ENCODE data around the gene ALX3. TPM values are rescaled to one million over a fixed set of nuclear protein-coding genes. Genes with fewer than 3 reads are reported as not detected.

ALX3 gene
- total RNA-seq, 2 experiments from 2014 or later: not detected

DNA sequence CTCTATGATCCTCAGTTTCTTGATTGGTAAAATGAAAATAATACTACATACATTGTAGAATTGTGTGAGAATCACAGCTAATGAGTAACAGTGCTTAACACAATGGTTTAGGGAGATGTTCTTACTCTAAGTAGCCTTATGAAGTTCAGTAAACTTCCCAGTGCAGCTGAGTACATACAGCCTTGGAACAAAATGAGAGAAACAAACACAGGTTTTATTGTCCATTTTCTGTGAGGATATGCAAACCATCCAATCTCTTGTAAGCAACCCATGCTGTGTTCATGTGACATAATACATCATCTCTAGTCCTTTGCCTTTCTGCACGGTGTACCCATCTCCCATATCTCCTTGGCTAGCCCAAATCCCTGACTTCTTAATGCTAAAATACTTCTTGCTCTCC is 50.7 kb downstream of the ALX3 start:
- Mint-ChIP-seq H3K4me1 (no peaks in the 10 kb centered on the region), H3K4me3 (no peak overlapping the region), H3K27ac (no peak overlapping the region), H3K36me3 (ENCODE audit: low read depth) (peaks cover 48% of the 10 kb centered on the region), H3K9me3 (no peaks in the 10 kb centered on the region), H3K27me3 (no peaks in the 10 kb centered on the region)
- ChIA-PET POLR2A (no interaction called here), CTCF (interaction anchor here (1.0 to 1.6 kb wide), 5 partner anchors 9 to 381 kb away, joined by 3 to 7 read pairs (median 3); no protein-coding TSS in a partner anchor)
- no peak for DNase-seq

DNA sequence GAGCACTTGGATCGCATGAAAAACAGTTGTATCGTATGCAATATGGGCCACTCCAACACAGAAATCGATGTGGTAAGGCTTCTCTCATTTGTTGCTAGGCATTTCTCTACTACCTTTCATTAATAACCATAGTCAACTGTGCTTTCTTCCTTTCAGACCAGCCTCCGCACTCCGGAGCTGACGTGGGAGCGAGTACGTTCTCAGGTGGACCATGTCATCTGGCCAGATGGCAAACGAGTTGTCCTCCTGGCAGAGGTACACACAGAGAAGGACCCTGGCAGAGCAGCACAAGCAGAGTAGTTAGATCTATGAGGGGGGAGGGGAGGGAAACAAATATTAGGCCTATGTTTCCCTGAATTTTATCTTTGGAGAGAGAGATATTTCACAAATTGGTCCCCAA is 52.1 kb downstream of the ALX3 start:
- Mint-ChIP-seq H3K4me3 (no peak overlapping the region), H3K27me3 (no peaks in the 10 kb centered on the region), H3K27ac (no peak overlapping the region), H3K4me1 (no peaks in the 10 kb centered on the region), H3K9me3 (no peaks in the 10 kb centered on the region), H3K36me3 (ENCODE audit: low read depth) (peaks cover 48% of the 10 kb centered on the region)
- ChIA-PET POLR2A (interaction anchor here (0.6 kb wide), 1 partner anchor 11 kb away, joined by 3 read pairs; no protein-coding TSS in a partner anchor), CTCF (interaction anchor here (1.0 to 1.6 kb wide), 2 partner anchors 11 to 378 kb away, joined by 4 to 7 read pairs; no protein-coding TSS in a partner anchor)
- no peak for DNase-seq

DNA sequence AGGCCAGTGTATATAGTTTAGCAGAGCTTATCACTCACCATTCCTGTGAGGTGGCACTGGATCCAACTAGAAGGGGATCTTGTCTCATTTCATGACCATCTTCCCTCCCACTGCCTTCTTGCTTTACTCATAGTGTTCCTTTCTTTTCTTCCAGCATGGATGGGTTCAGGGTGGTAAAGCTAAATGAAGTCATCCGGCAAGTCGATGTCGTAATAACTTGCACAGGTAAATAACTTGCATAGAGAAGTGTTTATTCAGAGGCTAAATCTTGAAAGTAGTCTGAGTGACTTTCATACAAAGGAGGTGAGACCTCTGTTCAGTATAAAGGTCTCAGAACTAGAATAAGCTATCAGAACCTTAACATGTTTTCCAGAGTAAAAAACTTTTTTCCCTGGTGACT is 52.7 kb downstream of the ALX3 start:
- no peaks in the 10 kb centered on the region for H3K27me3 Mint-ChIP-seq
- H3K9me3 Mint-ChIP-seq: no peaks in the 10 kb centered on the region
- POLR2A ChIA-PET: no interaction called here
- DNase-seq: no peak
- CTCF ChIA-PET: no interaction called here
- H3K27ac Mint-ChIP-seq: no peak overlapping the region
- no peaks in the 10 kb centered on the region for H3K4me1 Mint-ChIP-seq
- H3K4me3 Mint-ChIP-seq: no peak overlapping the region
- H3K36me3 Mint-ChIP-seq (ENCODE audit: low read depth): peaks cover 49% of the 10 kb centered on the region

DNA sequence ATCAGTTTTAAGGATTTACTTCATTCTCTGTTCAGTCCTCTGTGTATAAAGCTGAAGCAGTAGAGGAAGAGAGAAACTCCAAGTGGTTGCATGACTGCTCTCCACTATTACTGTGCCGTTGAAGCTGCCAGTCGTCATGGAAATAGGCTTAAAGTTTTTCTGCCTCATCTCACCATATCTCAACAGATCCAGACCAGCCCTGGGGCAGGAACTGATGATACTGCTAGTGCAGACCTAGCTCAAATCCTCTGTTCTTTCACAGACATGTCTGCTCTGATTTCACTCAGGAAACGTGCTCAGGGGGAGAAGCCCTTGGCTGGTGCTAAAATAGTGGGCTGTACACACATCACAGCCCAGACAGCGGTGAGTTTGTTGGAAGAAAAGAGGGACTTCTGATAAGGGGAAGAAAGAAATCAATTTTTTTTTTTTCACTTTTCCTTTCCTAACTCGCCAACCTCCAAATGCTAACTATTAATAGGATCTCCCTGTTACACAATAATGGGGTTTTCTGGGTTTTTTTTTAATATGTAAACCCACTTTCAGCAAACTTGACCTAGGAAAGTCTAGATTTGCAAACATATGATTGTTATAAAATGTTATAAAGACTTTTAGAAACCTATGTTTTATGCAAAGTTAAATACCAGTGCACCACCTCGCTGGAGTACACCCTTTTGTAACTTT is 58.2 kb downstream of the ALX3 start:
- ChIA-PET CTCF (interaction anchor here (1.3 to 3.7 kb wide), 7 partner anchors 14 to 372 kb away, joined by 3 to 16 read pairs (median 6); partner anchors contain the start of gene STRIP1), POLR2A (no interaction called here)
- H3K4me3 Mint-ChIP-seq: no peak overlapping the region
- H3K9me3 Mint-ChIP-seq: no peaks in the 10 kb centered on the region
- H3K4me1 Mint-ChIP-seq: peaks cover 7% of the 10 kb centered on the region
- H3K36me3 Mint-ChIP-seq (ENCODE audit: low read depth): peaks cover 46% of the 10 kb centered on the region
- no peak overlapping the region for H3K27ac Mint-ChIP-seq
- DNase-seq: no peak
- H3K27me3 Mint-ChIP-seq: no peaks in the 10 kb centered on the region

DNA sequence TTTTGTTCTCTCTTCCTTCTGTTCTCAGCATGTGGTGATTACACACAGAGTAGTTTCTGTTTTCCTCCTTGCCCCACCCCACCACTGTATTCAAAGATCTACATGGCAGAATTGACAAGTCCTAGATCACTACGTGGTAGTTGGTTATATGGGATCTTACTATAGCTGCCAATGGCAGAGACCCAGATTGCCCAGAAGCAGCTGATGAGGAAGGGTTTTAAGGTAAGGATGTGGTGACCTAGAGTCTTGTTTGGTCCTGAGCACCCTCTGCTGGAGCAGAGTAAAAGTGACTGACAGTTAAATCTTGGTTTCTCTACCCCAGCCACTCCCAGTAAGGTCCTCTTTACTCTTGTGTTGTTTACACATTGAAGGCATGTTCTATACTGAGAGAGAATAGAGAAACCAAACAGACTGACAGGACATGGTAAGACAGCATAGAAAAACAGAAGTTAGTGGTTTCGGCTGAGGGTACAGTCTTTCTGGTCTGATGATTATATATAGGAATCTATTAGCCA is 58.9 kb downstream of the ALX3 start:
- H3K4me1 Mint-ChIP-seq: peaks cover 7% of the 10 kb centered on the region
- peaks cover 43% of the 10 kb centered on the region for H3K36me3 Mint-ChIP-seq (ENCODE audit: low read depth)

More for the DNA sequence above, 58.9 kb downstream of the ALX3 start:
- no peak overlapping the region for H3K4me3 Mint-ChIP-seq
- no peaks in the 10 kb centered on the region for H3K9me3 Mint-ChIP-seq
- peak; percentile 60 for DNase-seq
- H3K27me3 Mint-ChIP-seq: no peaks in the 10 kb centered on the region
- peak overlapping the region; percentile 68 for H3K27ac Mint-ChIP-seq
- POLR2A ChIA-PET: no interaction called here
- CTCF ChIA-PET: interaction anchor here (0.6 to 3.7 kb wide), 12 partner anchors 11 to 466 kb away, joined by 3 to 16 read pairs (median 4); partner anchors contain the start of genes GNAI3 and STRIP1

Other genes with a start within 250 kb of the ALX3 start
- 10 to 100 TPM; 39.5 to 42.4 TPM for gene CSF1, start 159.8 kb downstream of the ALX3 start, total RNA-seq
- gene AHCYL1, start 85.9 kb downstream of the ALX3 start, total RNA-seq: 10 to 100 TPM; 50.4 to 50.9 TPM
- gene STRIP1, start 36.0 kb downstream of the ALX3 start, total RNA-seq: 10 to 100 TPM; 33.4 to 35.9 TPM
- gene UBL4B, start 41.8 kb upstream of the ALX3 start, total RNA-seq: not detected
- gene SLC6A17, start 79.8 kb upstream of the ALX3 start, total RNA-seq: not detected
- 1 to 10 TPM; 7.1 to 8.2 TPM for gene KCNC4, start 139.6 kb upstream of the ALX3 start, total RNA-seq